SK-N-SH treated with all-trans-retinoic acid at 6 μM for 48 hours (cell line): ENCODE measurements around the gene VPS35L.

Experiments used
- ATAC-seq: fragments of 200-7000 bp; cut with Tn5 transposase; 3 replicates; pipeline ENCODE4 v1.9.1; 2020; ENCODE audit warnings: mild to moderate bottlenecking, moderate library complexity
- ARNTL ChIP-seq: fragments of 450-650 bp; formaldehyde crosslinking; IDR thresholded peaks from 2 replicates; pipeline ENCODE4 v1.5.0; 2020; ENCODE audit warnings: low read depth, mild to moderate bottlenecking, moderate library complexity, borderline replicate concordance
- CSDC2 ChIP-seq: fragments of 250-450 bp; sonication (Bioruptor Pico); IDR thresholded peaks from 2 replicates; pipeline ENCODE4 v1.5.0; 2020; ENCODE audit warnings: mild to moderate bottlenecking, moderate library complexity
- ESRRG ChIP-seq: fragments of 250-450 bp; sonication (Bioruptor Pico); IDR thresholded peaks from 2 replicates; pipeline ENCODE4 v1.6.1; 2021; ENCODE audit warnings: mild to moderate bottlenecking
- GLIS3 ChIP-seq: fragments of 250-450 bp; sonication (Bioruptor Pico); IDR thresholded peaks from 2 replicates; pipeline ENCODE4 v1.5.0; 2020; ENCODE audit warnings: mild to moderate bottlenecking, moderate library complexity
- OSR1 ChIP-seq: fragments of 250-450 bp; sonication (Bioruptor Pico); IDR thresholded peaks from 2 replicates; pipeline ENCODE4 v1.8.0; 2022; ENCODE audit warnings: moderate library complexity, mild to moderate bottlenecking, inconsistent platforms
- PPARA ChIP-seq: fragments of 250-450 bp; sonication (Bioruptor Pico); IDR thresholded peaks from 2 replicates; pipeline ENCODE4 v1.5.0; 2020; ENCODE audit warnings: mild to moderate bottlenecking, borderline replicate concordance
- RARB ChIP-seq: fragments of 250-450 bp; sonication (Bioruptor Pico); IDR thresholded peaks from 2 replicates; pipeline ENCODE4 v1.8.0; 2021; ENCODE audit warnings: mild to moderate bottlenecking, moderate library complexity
- SNAI2 ChIP-seq: fragments of 250-450 bp; sonication (Bioruptor Pico); IDR thresholded peaks from 2 replicates; pipeline ENCODE4 v1.5.0; 2020; ENCODE audit warnings: mild to moderate bottlenecking, moderate library complexity
- TCF4 ChIP-seq: fragments of 250-450 bp; sonication (Bioruptor Pico); IDR thresholded peaks from 2 replicates; pipeline ENCODE4 v1.8.0; 2021; ENCODE audit warnings: mild to moderate bottlenecking, moderate library complexity, borderline replicate concordance
- TOX ChIP-seq: fragments of 250-450 bp; sonication (Bioruptor Pico); IDR thresholded peaks from 2 replicates; pipeline ENCODE4 v1.8.0; 2021; ENCODE audit warnings: mild to moderate bottlenecking, moderate library complexity, borderline replicate concordance
- ZFP3 ChIP-seq: fragments of 250-450 bp; sonication (Bioruptor Pico); IDR thresholded peaks from 2 replicates; pipeline ENCODE4 v1.5.0; 2020; ENCODE audit warnings: mild to moderate bottlenecking, moderate library complexity
- ZNF565 ChIP-seq: fragments of 450-650 bp; formaldehyde crosslinking; conservative IDR thresholded peaks from 2 replicates; pipeline ENCODE4 v1.5.0; 2020; ENCODE audit warnings: low read depth, mild to moderate bottlenecking, moderate library complexity
- ZNF8 ChIP-seq: fragments of 450-650 bp; formaldehyde crosslinking; IDR thresholded peaks from 2 replicates; pipeline ENCODE4 v1.5.0; 2020; ENCODE audit warnings: mild to moderate bottlenecking, moderate library complexity
- TF ChIP-seq, protein P1 (sequence below): fragments of 250-450 bp; sonication (Bioruptor Pico); IDR thresholded peaks from 2 replicates; pipeline ENCODE4 v1.5.1; 2021; ENCODE audit warnings: mild to moderate bottlenecking, moderate library complexity
- TF ChIP-seq, protein P2 (sequence below): fragments of 250-450 bp; sonication (Bioruptor Pico); IDR thresholded peaks from 2 replicates; pipeline ENCODE4 v1.8.0; 2021; ENCODE audit warnings: low read depth, mild to moderate bottlenecking, moderate library complexity, borderline replicate concordance
- TF ChIP-seq, protein P3 (sequence below): fragments of 250-450 bp; sonication (Bioruptor Pico); IDR thresholded peaks from 2 replicates; pipeline ENCODE4 v1.5.1; 2020; ENCODE audit warnings: low read depth, mild to moderate bottlenecking, moderate library complexity
- TF ChIP-seq, protein P4 (sequence below): fragments of 250-450 bp; sonication (Bioruptor Pico); IDR thresholded peaks from 2 replicates; pipeline ENCODE4 v1.5.0; 2020; ENCODE audit warnings: mild to moderate bottlenecking, moderate library complexity

The VPS35L gene

DNA sequence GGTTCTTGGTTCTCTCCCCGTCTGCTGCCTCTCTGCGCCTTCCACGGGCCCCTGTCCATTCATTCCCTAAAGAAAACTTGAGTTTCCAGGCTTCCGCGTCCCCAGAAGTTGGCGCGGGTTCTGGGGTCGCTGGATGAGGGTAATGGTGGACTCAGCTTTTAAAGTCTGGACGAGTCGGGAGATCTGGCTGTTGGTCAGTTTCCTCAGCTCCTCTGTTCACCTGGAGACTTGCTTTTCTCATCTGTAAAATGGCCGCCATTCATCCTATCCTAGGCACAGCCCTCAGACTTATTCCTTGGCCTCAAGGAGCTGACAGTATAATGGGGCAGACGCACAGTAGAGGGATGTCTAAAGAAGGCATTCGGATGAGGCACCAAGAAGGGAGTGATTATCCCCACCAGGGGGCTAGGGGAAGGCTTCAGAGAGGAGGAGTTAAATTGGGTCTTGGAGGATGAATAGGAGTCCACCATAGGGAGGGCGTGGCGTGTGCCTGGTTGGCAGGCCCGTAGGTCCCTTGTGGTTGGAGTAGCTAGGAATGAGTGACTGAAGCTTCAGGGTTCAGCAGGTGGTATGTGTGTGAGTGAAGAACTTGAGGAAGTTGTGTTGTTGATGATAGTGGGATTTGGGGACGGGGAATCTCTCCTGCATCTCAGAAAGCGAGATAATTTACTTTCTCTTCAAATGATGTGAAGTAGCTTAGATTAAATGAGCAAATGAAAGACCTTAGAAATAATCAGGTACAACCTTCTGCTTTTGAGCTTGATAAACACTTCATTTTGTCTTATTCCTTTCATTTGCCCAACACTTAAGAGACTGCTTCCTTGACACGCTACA is 652 bp downstream of the VPS35L start:
- ATAC-seq, result no peak; the same call in 2 of the 3 replicates
- TF ChIP-seq, protein P1, sequence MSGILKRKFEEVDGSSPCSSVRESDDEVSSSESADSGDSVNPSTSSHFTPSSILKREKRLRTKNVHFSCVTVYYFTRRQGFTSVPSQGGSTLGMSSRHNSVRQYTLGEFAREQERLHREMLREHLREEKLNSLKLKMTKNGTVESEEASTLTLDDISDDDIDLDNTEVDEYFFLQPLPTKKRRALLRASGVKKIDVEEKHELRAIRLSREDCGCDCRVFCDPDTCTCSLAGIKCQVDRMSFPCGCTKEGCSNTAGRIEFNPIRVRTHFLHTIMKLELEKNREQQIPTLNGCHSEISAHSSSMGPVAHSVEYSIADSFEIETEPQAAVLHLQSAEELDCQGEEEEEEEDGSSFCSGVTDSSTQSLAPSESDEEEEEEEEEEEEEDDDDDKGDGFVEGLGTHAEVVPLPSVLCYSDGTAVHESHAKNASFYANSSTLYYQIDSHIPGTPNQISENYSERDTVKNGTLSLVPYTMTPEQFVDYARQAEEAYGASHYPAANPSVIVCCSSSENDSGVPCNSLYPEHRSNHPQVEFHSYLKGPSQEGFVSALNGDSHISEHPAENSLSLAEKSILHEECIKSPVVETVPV (CRISPR knock-in tag), result peak; percentile 10; the same call in 1 of the 2 replicates
- TF ChIP-seq ZFP3 (CRISPR knock-in tag) (peak; percentile 100), ZNF8 (no peak)

DNA sequence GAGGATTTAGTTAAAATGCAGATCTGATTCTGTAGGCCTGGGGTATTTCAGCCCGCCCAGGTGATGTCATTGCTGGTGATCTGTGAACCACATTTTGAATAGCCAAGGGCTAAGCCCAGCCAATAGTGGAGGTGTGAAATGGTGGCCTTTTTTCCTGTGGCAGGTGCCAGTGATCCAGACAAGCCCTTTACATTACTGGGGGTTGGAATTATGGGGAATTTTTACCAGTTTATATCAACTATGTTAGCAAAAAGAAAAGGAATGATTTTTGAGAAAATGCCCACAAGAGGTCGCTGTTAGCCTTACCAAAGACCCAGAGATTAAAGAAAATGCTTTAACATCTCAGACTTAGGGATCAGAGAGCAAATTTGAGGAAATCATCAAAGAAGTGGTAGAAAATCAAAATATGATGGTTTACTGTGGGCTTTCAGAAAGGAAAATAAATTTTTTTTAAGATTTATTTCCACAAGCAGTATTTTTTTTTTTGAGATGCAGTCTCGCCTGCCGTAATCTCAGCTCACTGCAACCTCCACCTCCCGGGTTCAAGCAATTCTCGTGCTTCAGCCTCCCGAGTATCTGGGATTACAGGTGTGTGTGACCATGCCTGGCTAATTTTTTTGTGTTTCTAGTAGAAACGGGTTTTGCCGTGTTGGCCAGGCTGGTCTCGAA is 3.9 kb downstream of the VPS35L start:
- no peak for ATAC-seq

DNA sequence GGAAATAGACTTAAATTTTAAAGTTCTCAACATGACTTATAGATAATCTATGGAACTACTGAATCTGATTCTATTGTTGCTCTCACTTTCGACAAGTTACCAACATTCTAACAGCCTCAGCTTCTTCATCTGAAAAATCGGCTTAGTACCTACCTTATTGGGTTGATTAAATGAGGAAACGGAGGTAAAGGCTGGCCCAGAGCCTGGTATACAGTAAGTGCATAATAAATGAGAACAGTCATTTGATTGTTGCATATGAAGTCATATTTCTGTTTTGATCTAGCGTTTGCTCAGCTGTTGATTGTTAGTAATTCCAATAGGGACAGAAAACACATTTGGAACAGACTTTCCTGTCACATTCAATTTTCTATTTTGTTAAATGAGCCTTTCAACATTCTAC is 4.6 kb downstream of the VPS35L start:
- TF ChIP-seq OSR1 (CRISPR knock-in tag) (no peak), TOX (no peak), RARB (no peak), GLIS3 (CRISPR knock-in tag) (no peak), ZNF565 (no peak), CSDC2 (CRISPR knock-in tag) (no peak), ZFP3 (CRISPR knock-in tag) (no peak), TCF4 (CRISPR knock-in tag) (no peak), SNAI2 (CRISPR knock-in tag) (no peak), ARNTL (CRISPR knock-in tag) (no peak)
- TF ChIP-seq, protein P2, sequence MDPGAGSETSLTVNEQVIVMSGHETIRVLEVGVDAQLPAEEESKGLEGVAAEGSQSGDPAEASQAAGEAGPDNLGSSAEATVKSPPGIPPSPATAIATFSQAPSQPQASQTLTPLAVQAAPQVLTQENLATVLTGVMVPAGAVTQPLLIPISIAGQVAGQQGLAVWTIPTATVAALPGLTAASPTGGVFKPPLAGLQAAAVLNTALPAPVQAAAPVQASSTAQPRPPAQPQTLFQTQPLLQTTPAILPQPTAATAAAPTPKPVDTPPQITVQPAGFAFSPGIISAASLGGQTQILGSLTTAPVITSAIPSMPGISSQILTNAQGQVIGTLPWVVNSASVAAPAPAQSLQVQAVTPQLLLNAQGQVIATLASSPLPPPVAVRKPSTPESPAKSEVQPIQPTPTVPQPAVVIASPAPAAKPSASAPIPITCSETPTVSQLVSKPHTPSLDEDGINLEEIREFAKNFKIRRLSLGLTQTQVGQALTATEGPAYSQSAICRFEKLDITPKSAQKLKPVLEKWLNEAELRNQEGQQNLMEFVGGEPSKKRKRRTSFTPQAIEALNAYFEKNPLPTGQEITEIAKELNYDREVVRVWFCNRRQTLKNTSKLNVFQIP, result no peak
- TF ChIP-seq, protein P1 (CRISPR knock-in tag), result no peak
- TF ChIP-seq, protein P3, sequence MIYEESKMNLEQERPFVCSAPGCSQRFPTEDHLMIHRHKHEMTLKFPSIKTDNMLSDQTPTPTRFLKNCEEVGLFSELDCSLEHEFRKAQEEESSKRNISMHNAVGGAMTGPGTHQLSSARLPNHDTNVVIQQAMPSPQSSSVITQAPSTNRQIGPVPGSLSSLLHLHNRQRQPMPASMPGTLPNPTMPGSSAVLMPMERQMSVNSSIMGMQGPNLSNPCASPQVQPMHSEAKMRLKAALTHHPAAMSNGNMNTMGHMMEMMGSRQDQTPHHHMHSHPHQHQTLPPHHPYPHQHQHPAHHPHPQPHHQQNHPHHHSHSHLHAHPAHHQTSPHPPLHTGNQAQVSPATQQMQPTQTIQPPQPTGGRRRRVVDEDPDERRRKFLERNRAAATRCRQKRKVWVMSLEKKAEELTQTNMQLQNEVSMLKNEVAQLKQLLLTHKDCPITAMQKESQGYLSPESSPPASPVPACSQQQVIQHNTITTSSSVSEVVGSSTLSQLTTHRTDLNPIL (CRISPR knock-in tag), result no peak
- TF ChIP-seq, all 23 proteins: peak for 0
- ATAC-seq, result no peak

More for the DNA sequence above, 3.9 kb downstream of the VPS35L start:
- no peak for TF ChIP-seq ZFP3 (CRISPR knock-in tag)
- no peak for TF ChIP-seq TCF4 (CRISPR knock-in tag)
- no peak for TF ChIP-seq ESRRG
- no peak for TF ChIP-seq RARB
- TF ChIP-seq PPARA (CRISPR knock-in tag), result no peak
- no peak for TF ChIP-seq ZNF8
- TF ChIP-seq, protein P2, result no peak
- TF ChIP-seq ZNF565, result no peak
- TF ChIP-seq, all 23 proteins: peak for 0

DNA sequence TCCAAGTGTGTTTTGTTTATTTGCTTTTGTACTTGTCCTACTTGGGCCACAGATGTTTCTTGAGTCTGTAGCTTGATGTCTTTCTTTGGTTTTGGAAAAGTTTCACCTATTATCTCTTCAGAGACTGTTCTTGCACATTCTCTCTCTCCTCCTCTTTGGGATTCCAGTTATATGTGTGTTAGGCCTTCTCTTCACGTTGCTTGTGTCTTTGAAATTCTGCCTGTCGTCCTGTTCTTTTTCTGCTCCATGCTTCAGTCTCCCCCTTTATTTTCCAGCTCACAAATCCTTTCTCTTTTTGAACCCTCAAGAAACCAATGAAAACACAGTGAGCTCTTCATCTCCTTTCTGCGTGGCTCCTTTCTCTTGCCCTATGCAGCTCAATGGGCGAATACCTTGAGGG is 7.9 kb downstream of the VPS35L start:
- TF ChIP-seq, protein P4, sequence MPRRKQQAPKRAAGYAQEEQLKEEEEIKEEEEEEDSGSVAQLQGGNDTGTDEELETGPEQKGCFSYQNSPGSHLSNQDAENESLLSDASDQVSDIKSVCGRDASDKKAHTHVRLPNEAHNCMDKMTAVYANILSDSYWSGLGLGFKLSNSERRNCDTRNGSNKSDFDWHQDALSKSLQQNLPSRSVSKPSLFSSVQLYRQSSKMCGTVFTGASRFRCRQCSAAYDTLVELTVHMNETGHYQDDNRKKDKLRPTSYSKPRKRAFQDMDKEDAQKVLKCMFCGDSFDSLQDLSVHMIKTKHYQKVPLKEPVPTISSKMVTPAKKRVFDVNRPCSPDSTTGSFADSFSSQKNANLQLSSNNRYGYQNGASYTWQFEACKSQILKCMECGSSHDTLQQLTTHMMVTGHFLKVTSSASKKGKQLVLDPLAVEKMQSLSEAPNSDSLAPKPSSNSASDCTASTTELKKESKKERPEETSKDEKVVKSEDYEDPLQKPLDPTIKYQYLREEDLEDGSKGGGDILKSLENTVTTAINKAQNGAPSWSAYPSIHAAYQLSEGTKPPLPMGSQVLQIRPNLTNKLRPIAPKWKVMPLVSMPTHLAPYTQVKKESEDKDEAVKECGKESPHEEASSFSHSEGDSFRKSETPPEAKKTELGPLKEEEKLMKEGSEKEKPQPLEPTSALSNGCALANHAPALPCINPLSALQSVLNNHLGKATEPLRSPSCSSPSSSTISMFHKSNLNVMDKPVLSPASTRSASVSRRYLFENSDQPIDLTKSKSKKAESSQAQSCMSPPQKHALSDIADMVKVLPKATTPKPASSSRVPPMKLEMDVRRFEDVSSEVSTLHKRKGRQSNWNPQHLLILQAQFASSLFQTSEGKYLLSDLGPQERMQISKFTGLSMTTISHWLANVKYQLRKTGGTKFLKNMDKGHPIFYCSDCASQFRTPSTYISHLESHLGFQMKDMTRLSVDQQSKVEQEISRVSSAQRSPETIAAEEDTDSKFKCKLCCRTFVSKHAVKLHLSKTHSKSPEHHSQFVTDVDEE (CRISPR knock-in tag), result no peak
- TF ChIP-seq, all 23 proteins: peak for 0
- no peak for ATAC-seq
